Osteoblast (primary cell): ENCODE measurements around the gene OR3A3. TPM values are rescaled to one million over a fixed set of nuclear protein-coding genes. Genes with fewer than 3 reads are reported as not detected.
"Not testable (repeated sequence)": the region's sequence is repeated elsewhere in the genome, so short reads cannot be mapped to it uniquely, and the experiment has no call there.

Experiments used
- DNase-seq: peaks from one replicate; pipeline ENCODE4 v3.0.0; 2011; ENCODE audit warnings: low spot score, mixed read lengths; ENCODE audit not compliant: insufficient read length; ENCODE audit errors: missing footprints
- H2AFZ ChIP-seq: 2 replicates; pipeline ENCODE4 v1.6.0; 2011; ENCODE audit warnings: mild to moderate bottlenecking, low read length
- H3K27ac ChIP-seq: 2 replicates; pipeline ENCODE4 v1.5.1; 2011; ENCODE audit warnings: mild to moderate bottlenecking, low read depth, low read length, moderate library complexity
- H3K27me3 ChIP-seq: 2 replicates; pipeline ENCODE4 v1.6.0; 2012; ENCODE audit warnings: mild to moderate bottlenecking, control low read depth, inconsistent platforms, low read length, moderate library complexity; ENCODE audit not compliant: insufficient read depth
- H3K36me3 ChIP-seq: 2 replicates; pipeline ENCODE4 v1.5.1; 2011; ENCODE audit warnings: mild to moderate bottlenecking, low read length, control low read depth, moderate library complexity; ENCODE audit not compliant: insufficient read depth
- H3K4me1 ChIP-seq: 2 replicates; pipeline ENCODE4 v1.5.1; 2011; ENCODE audit warnings: mild to moderate bottlenecking, low read length, control low read depth, moderate library complexity; ENCODE audit not compliant: insufficient read depth
- H3K4me2 ChIP-seq: 2 replicates; pipeline ENCODE4 v1.6.0; 2011; ENCODE audit warnings: mild to moderate bottlenecking, low read length; ENCODE audit not compliant: insufficient read depth
- H3K4me3 ChIP-seq: fragments of 200-600 bp; sonication (generic); 3 replicates; pipeline ENCODE4 v1.5.1; 2012; ENCODE audit warnings: mild to moderate bottlenecking, low read length, inconsistent platforms; ENCODE audit not compliant: insufficient read depth
- H3K79me2 ChIP-seq: 2 replicates; pipeline ENCODE4 v1.6.0; 2012; ENCODE audit warnings: mild to moderate bottlenecking, low read length, control low read depth, inconsistent platforms; ENCODE audit not compliant: insufficient read depth
- H3K9me3 ChIP-seq: 2 replicates; pipeline ENCODE4 v1.5.1; 2011; ENCODE audit warnings: low read depth, low read length, control low read depth
- H4K20me1 ChIP-seq: 2 replicates; pipeline ENCODE4 v1.6.0; 2012; ENCODE audit warnings: mild to moderate bottlenecking, low read length, control low read depth; ENCODE audit not compliant: insufficient read depth
- CTCF ChIP-seq: IDR thresholded peaks from 2 replicates; pipeline ENCODE4 v1.5.1; 2011; ENCODE audit warnings: mild to moderate bottlenecking, low read depth, low read length, moderate library complexity; ENCODE audit errors: extremely low read depth
- total RNA-seq: library from RNA; depleted of rRNA; stranded (reverse); fragments of >200 nt; gene quantifications from 2 replicates; pipeline ENCODE4 v1.2.3, GENCODE V29; 2012

Gene OR3A3
- not detected in 2 replicates for total RNA-seq

- Histone ChIP-seq H3K36me3 (no peaks in the 10 kb centered on the region), H2AFZ (no peak within 1 kb of the TSS), H3K79me2 (no peaks in the 10 kb centered on the region), H4K20me1 (no peaks in the 10 kb centered on the region), H3K4me1 (no peaks in the 10 kb centered on the region), H3K9me3 (peaks cover 3% of the 10 kb centered on the region), H3K27ac (no peak within 1 kb of the TSS), H3K4me2 (no peak within 1 kb of the TSS), H3K4me3 (no peak within 1 kb of the TSS), H3K27me3 (no peaks in the 10 kb centered on the region)
- no peak for DNase-seq
- no peak for TF ChIP-seq CTCF
These were observed at the start of gene OR3A3 for GRCh38 chr17:3411070-3411469. Gene OR3A3, plus strand, starts transcription at chr17:3411370.

DNA sequence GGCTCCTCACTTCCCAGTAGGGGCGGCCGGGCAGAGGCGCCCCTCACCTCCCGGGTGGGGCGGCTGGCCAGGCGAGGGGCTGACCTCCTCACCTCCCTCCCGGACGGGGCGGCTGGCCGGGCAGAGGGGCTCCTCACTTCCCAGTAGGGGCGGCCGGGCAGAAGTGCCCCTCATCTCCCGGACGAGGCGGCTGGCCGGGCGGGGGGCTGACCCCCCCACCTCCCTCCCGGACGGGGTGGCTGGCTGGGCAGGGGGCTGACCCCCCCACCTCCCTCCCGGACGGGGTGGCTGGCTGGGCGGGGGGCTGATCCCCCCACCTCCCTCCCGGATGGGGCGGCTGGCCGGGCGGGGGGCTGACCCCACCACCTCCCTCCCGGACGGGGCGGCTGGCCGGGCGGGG lies 40.0 kb upstream of the OR3A3 start:
- H3K36me3 ChIP-seq, H3K79me2 ChIP-seq, H3K27ac ChIP-seq, H4K20me1 ChIP-seq, H3K4me2 ChIP-seq, H3K4me1 ChIP-seq, H3K4me3 ChIP-seq, H3K27me3 ChIP-seq, DNase-seq, H2AFZ ChIP-seq, H3K9me3 ChIP-seq: not testable (repeated sequence)

DNA sequence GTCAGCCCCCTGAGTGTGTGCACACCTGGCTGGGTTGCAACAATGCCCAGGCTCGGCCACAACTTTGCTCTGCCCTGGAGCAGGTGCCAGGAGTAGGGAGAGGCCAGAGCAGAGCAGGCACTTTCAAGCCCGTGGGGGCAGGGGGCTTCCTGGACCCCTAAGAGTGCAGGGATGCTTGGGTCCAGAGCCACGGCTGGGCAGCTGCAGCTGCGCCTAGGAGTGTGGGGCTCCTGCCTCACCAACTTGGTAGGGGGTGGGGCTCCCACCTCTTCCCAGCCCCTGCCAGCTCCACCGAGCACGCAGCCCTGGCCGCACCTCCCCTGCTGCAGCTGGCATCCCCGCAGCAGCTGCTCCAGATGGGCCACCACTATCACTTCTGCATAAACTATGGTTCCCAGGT lies 32.8 kb upstream of the OR3A3 start:
- H3K4me3 ChIP-seq = no peak overlapping the region
- H3K36me3 ChIP-seq = no peaks in the 10 kb centered on the region
- no peak overlapping the region for H2AFZ ChIP-seq
- DNase-seq = no peak
- no peaks in the 10 kb centered on the region for H3K27me3 ChIP-seq
- H3K4me1 ChIP-seq = no peaks in the 10 kb centered on the region
- TF ChIP-seq CTCF = no peak
- H4K20me1 ChIP-seq = no peaks in the 10 kb centered on the region
- no peaks in the 10 kb centered on the region for H3K9me3 ChIP-seq
- H3K27ac ChIP-seq = no peak overlapping the region
- no peak overlapping the region for H3K4me2 ChIP-seq
- H3K79me2 ChIP-seq = no peaks in the 10 kb centered on the region

DNA sequence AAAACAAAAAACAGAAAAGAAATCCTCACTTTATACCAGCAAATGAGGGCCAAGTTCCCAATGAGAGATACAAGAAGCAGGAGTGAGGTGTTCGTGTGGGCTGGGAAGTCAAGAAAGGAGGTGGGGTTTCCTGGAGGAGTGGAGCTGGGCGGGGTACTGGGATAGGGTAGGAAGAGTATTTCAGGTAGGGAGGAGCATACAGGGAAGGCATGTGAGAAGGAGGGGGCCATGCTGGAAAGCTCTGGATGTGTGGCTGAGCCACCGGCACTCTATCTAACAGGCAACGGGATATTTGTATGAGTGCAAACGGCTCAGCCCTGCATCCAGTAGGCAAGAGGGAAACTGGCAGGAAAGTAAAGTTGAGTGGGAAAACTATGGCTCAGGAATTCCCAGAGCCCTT lies 29.2 kb upstream of the OR3A3 start:
- H3K4me1 ChIP-seq = no peaks in the 10 kb centered on the region
- no peaks in the 10 kb centered on the region for H3K27me3 ChIP-seq
- no peaks in the 10 kb centered on the region for H3K36me3 ChIP-seq
- no peak for TF ChIP-seq CTCF
- H2AFZ ChIP-seq = no peak overlapping the region
- H3K79me2 ChIP-seq = no peaks in the 10 kb centered on the region
- no peak overlapping the region for H3K4me3 ChIP-seq
- no peak overlapping the region for H3K27ac ChIP-seq
- H3K9me3 ChIP-seq = no peaks in the 10 kb centered on the region
- no peak for DNase-seq
- no peak overlapping the region for H3K4me2 ChIP-seq
- H4K20me1 ChIP-seq = no peaks in the 10 kb centered on the region
